HepG2 (cell line): ENCODE data around the gene CORO1C. TPM values are rescaled to one million over a fixed set of nuclear protein-coding genes. Genes with fewer than 3 reads are reported as not detected.

Experiments used
- CEBPB ChIP-seq: IDR thresholded peaks from 2 replicates; pipeline ENCODE4 v1.6.1; 2011; ENCODE audit warnings: low read depth, low read length, improper control_type of control experiment, borderline replicate concordance
- CTCF ChIP-seq: sonication (generic); formaldehyde crosslinking; IDR thresholded peaks from 2 replicates; pipeline ENCODE4 v1.5.0; 2020; ENCODE audit warnings: mild to moderate bottlenecking, missing genetic modification reagents, moderate library complexity
- MAX ChIP-seq: IDR thresholded peaks from 2 replicates; pipeline ENCODE4 v1.6.1; 2012; ENCODE audit warnings: inconsistent platforms
- MNT ChIP-seq: fragments of 450-650 bp; IDR thresholded peaks from 2 replicates; pipeline ENCODE4 v1.6.1; 2016
- MXI1 ChIP-seq: IDR thresholded peaks from 3 replicates; pipeline ENCODE4 v1.6.1; 2012; ENCODE audit warnings: low read depth, low read length, inconsistent platforms, borderline replicate concordance
- PPARG ChIP-seq: conservative IDR thresholded peaks from 2 replicates; pipeline ENCODE4 v1.6.1; 2016; ENCODE audit warnings: missing biosample characterization, missing genetic modification reagents
- SETDB1 ChIP-seq: sonication (generic); formaldehyde crosslinking; IDR thresholded peaks from 2 replicates; pipeline ENCODE4 v1.5.1; 2020; ENCODE audit warnings: missing genetic modification reagents, mild to moderate bottlenecking, borderline replicate concordance
- SYNCRIP ChIP-seq: fragments of 200-400 bp; formaldehyde crosslinking; IDR thresholded peaks from 2 replicates; pipeline ENCODE4 v1.6.1; 2018; ENCODE audit warnings: mild to moderate bottlenecking, low read depth, low read length; ENCODE audit not compliant: insufficient read depth
- XRCC5 ChIP-seq: fragments of 200-400 bp; formaldehyde crosslinking; optimal IDR thresholded peaks from 2 replicates; pipeline ENCODE3; 2017; ENCODE audit warnings: mild to moderate bottlenecking, low read length
- ZC3H13 ChIP-seq: sonication (generic); formaldehyde crosslinking; IDR thresholded peaks from 2 replicates; pipeline ENCODE4 v1.8.1; 2023; ENCODE audit warnings: mild to moderate bottlenecking, missing genetic modification reagents, moderate library complexity
- ZNF235 ChIP-seq: sonication (generic); formaldehyde crosslinking; IDR thresholded peaks from 2 replicates; pipeline ENCODE4 v1.8.1; 2023; ENCODE audit warnings: mild to moderate bottlenecking, missing genetic modification reagents, borderline replicate concordance
- ZNF318 ChIP-seq: sonication (generic); formaldehyde crosslinking; IDR thresholded peaks from 2 replicates; pipeline ENCODE4 v1.4.0; 2020; ENCODE audit warnings: mild to moderate bottlenecking, missing genetic modification reagents
- ZNF335 ChIP-seq: sonication (generic); formaldehyde crosslinking; IDR thresholded peaks from 2 replicates; pipeline ENCODE4 v1.4.0; 2020; ENCODE audit warnings: missing genetic modification reagents
- ZNF337 ChIP-seq: sonication (generic); formaldehyde crosslinking; IDR thresholded peaks from 2 replicates; pipeline ENCODE4 v1.5.1; 2020; ENCODE audit warnings: missing genetic modification reagents, low read depth, mild to moderate bottlenecking, borderline replicate concordance
- ZNF562 ChIP-seq: sonication (generic); formaldehyde crosslinking; IDR thresholded peaks from 2 replicates; pipeline ENCODE4 v1.8.0; 2022; ENCODE audit warnings: missing genetic modification reagents, borderline replicate concordance
- ZNF614 ChIP-seq: IDR thresholded peaks from 2 replicates; pipeline ENCODE4 v1.6.1; 2018; ENCODE audit warnings: missing biosample characterization, missing genetic modification reagents, inconsistent platforms, borderline replicate concordance
- ZNF703 ChIP-seq: sonication (generic); formaldehyde crosslinking; IDR thresholded peaks from 2 replicates; pipeline ENCODE4 v1.5.1; 2020; ENCODE audit warnings: missing genetic modification reagents, mild to moderate bottlenecking, moderate library complexity, borderline replicate concordance
- ZNF75D ChIP-seq: sonication (generic); formaldehyde crosslinking; IDR thresholded peaks from 2 replicates; pipeline ENCODE4 v1.8.1; 2023; ENCODE audit warnings: missing genetic modification reagents, mild to moderate bottlenecking, borderline replicate concordance
- ZSCAN21 ChIP-seq: sonication (generic); formaldehyde crosslinking; IDR thresholded peaks from 2 replicates; pipeline ENCODE4 v1.8.0; 2022; ENCODE audit warnings: mild to moderate bottlenecking, missing genetic modification reagents, moderate library complexity, borderline replicate concordance
- polyA plus RNA-seq, 8 experiments: library from polyadenylated mRNA; depleted of rRNA in 3 of 8; stranded (reverse) in 7 of 8; unstranded in 1 of 8; fragments of >200 nt; fragmentation: Illumina TruSeq in 4 of 8; extraction: Trizol in 4 of 8; gene quantifications; 2 replicates each; pipeline versions ENCODE4 v1.2.1 to v1.2.3, GENCODE V29; 2011 to 2016; ENCODE audit warnings: low read depth in 4 of 8, missing spikeins in 1 of 8, mixed read lengths in 1 of 8; ENCODE audit not compliant: insufficient read depth in 1 of 8
- total RNA-seq, 5 experiments: library from RNA; depleted of rRNA; stranded (reverse); fragments of >200 nt; fragmentation: Illumina TruSeq; extraction: Trizol; gene quantifications; 2 replicates each; pipeline ENCODE4 v1.2.3, GENCODE V29; 2016; ENCODE audit warnings: low read depth in 1 of 5

The CORO1C gene
- total and polyA plus RNA-seq, 2 of the 13 experiments (the other 11 are each of a cell fraction or from before 2014, with no cell fraction given), result 73.7 to 131 TPM

- TF ChIP-seq ZNF318 (CRISPR knock-in tag) (no peak), MAX (no peak), ZNF335 (CRISPR knock-in tag) (no peak), CEBPB (peak; percentile 79), ZSCAN21 (no peak), PPARG (no peak), ZNF562 (CRISPR knock-in tag) (no peak), CTCF (CRISPR knock-in tag) (no peak), ZNF614 (CRISPR knock-in tag) (no peak), MNT (no peak), ZNF337 (CRISPR knock-in tag) (no peak), SETDB1 (CRISPR knock-in tag) (no peak), SYNCRIP (no peak), MXI1 (no peak), ZNF235 (CRISPR knock-in tag) (no peak), XRCC5 (no peak), ZNF75D (CRISPR knock-in tag) (no peak), ZNF703 (CRISPR knock-in tag) (no peak), ZC3H13 (CRISPR knock-in tag) (no peak)
Measured at GRCh38 chr12:108612788-108613282, 118.5 kb downstream of the CORO1C start (continued).
